Measurements from ENCODE around the gene GON7. TPM values are rescaled to one million over a fixed set of nuclear protein-coding genes. Genes with fewer than 3 reads are reported as not detected.

GON7 gene
- total RNA-seq, 1 donor from 2014 or later, result 15.5 TPM

- Mint-ChIP-seq H3K4me1 (ENCODE audit: unreplicated experiment) (no peaks in the 10 kb centered on the region), H3K27me3 (ENCODE audit: unreplicated experiment) (peaks cover 4% of the 10 kb centered on the region)
Observed at GRCh38 chr14:93231129-93231979, 24.5 kb upstream of the GON7 start.

GRCh38 chr14:93230539-93230938, 23.7 kb upstream of the GON7 start:
- Mint-ChIP-seq H3K4me3 (ENCODE audit: unreplicated experiment) (peak overlapping the region; percentile 19), H3K27ac (ENCODE audit: unreplicated experiment) (peak overlapping the region; percentile 37), H3K4me1 (ENCODE audit: unreplicated experiment) (no peaks in the 10 kb centered on the region), H3K27me3 (ENCODE audit: unreplicated experiment) (peaks cover 4% of the 10 kb centered on the region), H3K9me3 (ENCODE audit: unreplicated experiment) (no peaks in the 10 kb centered on the region), H3K36me3 (ENCODE audit: low read depth, unreplicated experiment) (peaks cover 23% of the 10 kb centered on the region)
- no peak for DNase-seq (ENCODE audit: low spot score)
- TF ChIP-seq, protein P1, sequence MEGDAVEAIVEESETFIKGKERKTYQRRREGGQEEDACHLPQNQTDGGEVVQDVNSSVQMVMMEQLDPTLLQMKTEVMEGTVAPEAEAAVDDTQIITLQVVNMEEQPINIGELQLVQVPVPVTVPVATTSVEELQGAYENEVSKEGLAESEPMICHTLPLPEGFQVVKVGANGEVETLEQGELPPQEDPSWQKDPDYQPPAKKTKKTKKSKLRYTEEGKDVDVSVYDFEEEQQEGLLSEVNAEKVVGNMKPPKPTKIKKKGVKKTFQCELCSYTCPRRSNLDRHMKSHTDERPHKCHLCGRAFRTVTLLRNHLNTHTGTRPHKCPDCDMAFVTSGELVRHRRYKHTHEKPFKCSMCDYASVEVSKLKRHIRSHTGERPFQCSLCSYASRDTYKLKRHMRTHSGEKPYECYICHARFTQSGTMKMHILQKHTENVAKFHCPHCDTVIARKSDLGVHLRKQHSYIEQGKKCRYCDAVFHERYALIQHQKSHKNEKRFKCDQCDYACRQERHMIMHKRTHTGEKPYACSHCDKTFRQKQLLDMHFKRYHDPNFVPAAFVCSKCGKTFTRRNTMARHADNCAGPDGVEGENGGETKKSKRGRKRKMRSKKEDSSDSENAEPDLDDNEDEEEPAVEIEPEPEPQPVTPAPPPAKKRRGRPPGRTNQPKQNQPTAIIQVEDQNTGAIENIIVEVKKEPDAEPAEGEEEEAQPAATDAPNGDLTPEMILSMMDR (IDR thresholded peaks at IDR 0.05; ENCODE audit: unreplicated experiment), result no peak

More at GRCh38 chr14:93231129-93231979, 24.5 kb upstream of the GON7 start:
- Mint-ChIP-seq H3K4me3 (ENCODE audit: unreplicated experiment) (no peak overlapping the region), H3K9me3 (ENCODE audit: unreplicated experiment) (no peaks in the 10 kb centered on the region), H3K27ac (ENCODE audit: unreplicated experiment) (no peak overlapping the region), H3K36me3 (ENCODE audit: low read depth, unreplicated experiment) (peaks cover 16% of the 10 kb centered on the region)
- DNase-seq (ENCODE audit: low spot score), result no peak
- TF ChIP-seq, protein P1 (IDR thresholded peaks at IDR 0.05; ENCODE audit: unreplicated experiment), result no peak

DNA sequence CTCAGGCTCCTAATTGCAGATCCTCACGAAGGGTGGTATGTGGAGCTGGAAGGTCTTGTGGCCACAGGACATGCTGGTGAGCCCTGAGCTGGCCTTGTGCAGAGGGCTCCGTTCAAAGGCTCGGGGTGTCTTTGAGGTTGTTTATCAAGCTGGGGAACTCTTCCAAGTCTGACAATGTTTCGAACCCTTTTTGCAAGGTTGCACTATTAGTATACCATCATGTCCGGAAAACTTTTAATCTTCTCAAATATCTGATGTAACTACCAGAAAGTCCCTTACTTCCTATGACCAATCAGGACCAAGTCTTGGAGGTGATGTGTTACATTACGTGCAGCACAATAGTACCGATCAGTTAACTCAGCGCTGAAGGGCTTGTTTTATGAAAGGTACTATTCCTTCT, 21.7 kb upstream of the GON7 start:
- H3K4me1 Mint-ChIP-seq (ENCODE audit: unreplicated experiment), result no peaks in the 10 kb centered on the region

GRCh38 chr14:93223565-93223964, 16.7 kb upstream of the GON7 start:
- no peak for DNase-seq (ENCODE audit: low spot score)
- peaks cover 1% of the 10 kb centered on the region for H3K27me3 Mint-ChIP-seq (ENCODE audit: unreplicated experiment)
- H3K4me1 Mint-ChIP-seq (ENCODE audit: unreplicated experiment), result no peaks in the 10 kb centered on the region
- H3K9me3 Mint-ChIP-seq (ENCODE audit: unreplicated experiment), result no peaks in the 10 kb centered on the region
- no peak overlapping the region for H3K4me3 Mint-ChIP-seq (ENCODE audit: unreplicated experiment)
- peaks cover 32% of the 10 kb centered on the region for H3K36me3 Mint-ChIP-seq (ENCODE audit: low read depth, unreplicated experiment)
- H3K27ac Mint-ChIP-seq (ENCODE audit: unreplicated experiment), result no peak overlapping the region
- TF ChIP-seq, protein P1 (IDR thresholded peaks at IDR 0.05; ENCODE audit: unreplicated experiment), result no peak

More for the DNA sequence above, 21.7 kb upstream of the GON7 start:
- DNase-seq (ENCODE audit: low spot score), result no peak
- peaks cover 2% of the 10 kb centered on the region for H3K27me3 Mint-ChIP-seq (ENCODE audit: unreplicated experiment)
- peaks cover 27% of the 10 kb centered on the region for H3K36me3 Mint-ChIP-seq (ENCODE audit: low read depth, unreplicated experiment)
- TF ChIP-seq, protein P1 (IDR thresholded peaks at IDR 0.05; ENCODE audit: unreplicated experiment), result no peak
- H3K9me3 Mint-ChIP-seq (ENCODE audit: unreplicated experiment), result no peaks in the 10 kb centered on the region
- H3K4me3 Mint-ChIP-seq (ENCODE audit: unreplicated experiment), result no peak overlapping the region
- no peak overlapping the region for H3K27ac Mint-ChIP-seq (ENCODE audit: unreplicated experiment)

DNA sequence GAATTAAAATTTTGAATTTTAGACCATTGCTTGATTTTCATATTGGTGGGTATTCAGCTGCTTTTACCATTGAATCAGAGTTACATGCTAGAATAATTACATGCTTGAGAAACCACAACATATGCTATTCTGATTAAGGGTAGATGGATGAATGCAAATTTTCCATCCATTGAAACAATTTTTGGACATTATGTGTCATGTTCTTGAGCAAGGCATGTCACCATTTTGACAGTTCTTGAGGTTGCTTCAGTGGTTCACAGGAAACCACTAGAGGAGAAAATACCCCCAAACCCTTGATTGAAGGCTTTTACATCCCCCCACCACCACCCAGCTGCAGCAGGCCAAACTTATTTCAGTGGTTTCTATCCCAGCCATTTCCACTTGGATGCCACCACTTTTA, 13.6 kb upstream of the GON7 start:
- H3K4me3 Mint-ChIP-seq (ENCODE audit: unreplicated experiment), result no peak overlapping the region
- DNase-seq (ENCODE audit: low spot score), result no peak
- TF ChIP-seq, protein P1 (IDR thresholded peaks at IDR 0.05; ENCODE audit: unreplicated experiment), result no peak
- no peaks in the 10 kb centered on the region for H3K4me1 Mint-ChIP-seq (ENCODE audit: unreplicated experiment)
- H3K9me3 Mint-ChIP-seq (ENCODE audit: unreplicated experiment), result no peaks in the 10 kb centered on the region
- H3K36me3 Mint-ChIP-seq (ENCODE audit: low read depth, unreplicated experiment), result peaks cover 27% of the 10 kb centered on the region
- peaks cover 1% of the 10 kb centered on the region for H3K27me3 Mint-ChIP-seq (ENCODE audit: unreplicated experiment)
- no peak overlapping the region for H3K27ac Mint-ChIP-seq (ENCODE audit: unreplicated experiment)

All from endothelial cell (in vitro differentiated cells).